SU-DHL-6 (cell line): ENCODE results near the gene PRSS12.

Experiments used
- H2AFZ ChIP-seq: fragments of 200-600 bp; sonication (generic); 2 replicates; pipeline ENCODE4 v1.6.1; 2014; ENCODE audit warnings: low read depth, mild to moderate bottlenecking, moderate library complexity, mixed read lengths, antibody characterized with exemption, low read length; ENCODE audit not compliant: severe bottlenecking
- H3F3A ChIP-seq: fragments of 200-600 bp; shearing (Covaris generic); 2 replicates; pipeline ENCODE4 v1.6.0; 2016; ENCODE audit warnings: antibody characterized with exemption, mild to moderate bottlenecking; ENCODE audit not compliant: insufficient read depth
- H3K27ac ChIP-seq: fragments of 200-600 bp; sonication (generic); 2 replicates; pipeline ENCODE4 v1.5.1; 2016; ENCODE audit warnings: low read depth, mild to moderate bottlenecking, low read length, moderate library complexity, mixed read lengths
- H3K27me3 ChIP-seq: fragments of 200-600 bp; sonication (generic), shearing (Covaris generic); 2 replicates; pipeline ENCODE4 v1.6.0; 2014; ENCODE audit warnings: mild to moderate bottlenecking, low read length
- H3K36me3 ChIP-seq: fragments of 200-600 bp; sonication (generic); 2 replicates; pipeline ENCODE4 v1.6.1; 2014; ENCODE audit warnings: mild to moderate bottlenecking, low read length, mixed read lengths
- H3K4me2 ChIP-seq: fragments of 300-600, 200-600 bp; shearing (Covaris generic), sonication (generic); 2 replicates; pipeline ENCODE4 v1.6.0; 2014; ENCODE audit warnings: low read length, low read depth, mild to moderate bottlenecking; ENCODE audit not compliant: poor library complexity, severe bottlenecking
- H3K4me3 ChIP-seq: fragments of 200-600 bp; sonication (generic); 2 replicates; pipeline ENCODE4 v1.5.1; 2014; ENCODE audit warnings: antibody characterized with exemption, low read length, mild to moderate bottlenecking, mixed read lengths; ENCODE audit not compliant: insufficient read depth, poor library complexity, severe bottlenecking
- H3K79me2 ChIP-seq: fragments of 200-600 bp; sonication (generic); 2 replicates; pipeline ENCODE4 v1.6.1; 2014; ENCODE audit warnings: mild to moderate bottlenecking, low read length, moderate library complexity; ENCODE audit not compliant: insufficient read depth
- H3K9ac ChIP-seq: fragments of 200-600 bp; sonication (generic); 2 replicates; pipeline ENCODE4 v1.7.0; 2014; ENCODE audit warnings: mild to moderate bottlenecking, low read length
- H3K9me2 ChIP-seq: fragments of 200-600 bp; sonication (generic); replicated peaks from 2 replicates; pipeline ENCODE4 v1.6.1; 2014; ENCODE audit warnings: low read length; ENCODE audit not compliant: insufficient read depth
- H3K9me3 ChIP-seq: fragments of 200-600 bp; sonication (generic); 2 replicates; pipeline ENCODE4 v1.6.1; 2014; ENCODE audit warnings: low read length, mixed read lengths; ENCODE audit not compliant: insufficient read depth
- H4K20me1 ChIP-seq: fragments of 200-600 bp; sonication (generic); 2 replicates; pipeline ENCODE4 v1.6.1; 2014; ENCODE audit warnings: low read depth, mild to moderate bottlenecking, antibody characterized with exemption, low read length, moderate library complexity, mixed read lengths
- EZH2phosphoT487 ChIP-seq: fragments of 200-600 bp; sonication (generic), shearing (Covaris generic); conservative IDR thresholded peaks from 2 replicates; pipeline ENCODE4 v1.6.1; 2018; ENCODE audit warnings: mild to moderate bottlenecking, antibody characterized with exemption, low read length, moderate library complexity, mixed read lengths
- TF ChIP-seq, protein P1 (sequence below): fragments of 200-600 bp; sonication (generic); IDR thresholded peaks from one replicate; pipeline ENCODE4 v1.5.1; 2017; ENCODE audit warnings: antibody characterized with exemption, mild to moderate bottlenecking, low read length, moderate library complexity; ENCODE audit not compliant: insufficient read depth, poor library complexity, severe bottlenecking

Gene PRSS12

DNA sequence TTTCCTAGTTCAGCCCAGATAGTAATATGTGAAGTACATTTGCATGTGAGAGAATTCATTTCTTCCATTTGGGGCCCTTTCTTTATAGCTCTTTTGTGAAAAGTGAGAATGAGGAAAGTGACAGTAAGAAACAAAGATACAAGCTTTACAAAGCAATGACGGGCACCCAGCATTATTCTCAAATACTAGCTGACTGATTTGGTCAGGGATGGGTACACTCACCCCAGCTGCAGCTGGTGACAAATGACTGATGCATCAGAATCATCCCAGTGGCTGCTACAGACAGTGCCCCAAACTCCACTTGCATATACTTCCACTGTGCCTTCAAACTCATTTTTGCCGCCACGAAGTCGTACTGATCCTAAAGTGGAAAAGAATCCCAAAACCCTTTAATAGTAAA, 14.8 kb downstream of the PRSS12 start:
- no peaks in the 10 kb centered on the region for H3K9me2 ChIP-seq
- no peaks in the 10 kb centered on the region for H4K20me1 ChIP-seq
- H3K36me3 ChIP-seq, result no peaks in the 10 kb centered on the region
- no peak overlapping the region for H2AFZ ChIP-seq
- no peak overlapping the region for H3K9ac ChIP-seq
- no peak for TF ChIP-seq EZH2phosphoT487
- TF ChIP-seq, protein P1, sequence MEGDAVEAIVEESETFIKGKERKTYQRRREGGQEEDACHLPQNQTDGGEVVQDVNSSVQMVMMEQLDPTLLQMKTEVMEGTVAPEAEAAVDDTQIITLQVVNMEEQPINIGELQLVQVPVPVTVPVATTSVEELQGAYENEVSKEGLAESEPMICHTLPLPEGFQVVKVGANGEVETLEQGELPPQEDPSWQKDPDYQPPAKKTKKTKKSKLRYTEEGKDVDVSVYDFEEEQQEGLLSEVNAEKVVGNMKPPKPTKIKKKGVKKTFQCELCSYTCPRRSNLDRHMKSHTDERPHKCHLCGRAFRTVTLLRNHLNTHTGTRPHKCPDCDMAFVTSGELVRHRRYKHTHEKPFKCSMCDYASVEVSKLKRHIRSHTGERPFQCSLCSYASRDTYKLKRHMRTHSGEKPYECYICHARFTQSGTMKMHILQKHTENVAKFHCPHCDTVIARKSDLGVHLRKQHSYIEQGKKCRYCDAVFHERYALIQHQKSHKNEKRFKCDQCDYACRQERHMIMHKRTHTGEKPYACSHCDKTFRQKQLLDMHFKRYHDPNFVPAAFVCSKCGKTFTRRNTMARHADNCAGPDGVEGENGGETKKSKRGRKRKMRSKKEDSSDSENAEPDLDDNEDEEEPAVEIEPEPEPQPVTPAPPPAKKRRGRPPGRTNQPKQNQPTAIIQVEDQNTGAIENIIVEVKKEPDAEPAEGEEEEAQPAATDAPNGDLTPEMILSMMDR, result no peak
- no peaks in the 10 kb centered on the region for H3F3A ChIP-seq
- no peak overlapping the region for H3K4me2 ChIP-seq
- H3K4me3 ChIP-seq, result no peak overlapping the region
- H3K79me2 ChIP-seq, result no peaks in the 10 kb centered on the region
- H3K9me3 ChIP-seq, result no peaks in the 10 kb centered on the region
- no peak overlapping the region for H3K27ac ChIP-seq
- no peaks in the 10 kb centered on the region for H3K27me3 ChIP-seq

DNA sequence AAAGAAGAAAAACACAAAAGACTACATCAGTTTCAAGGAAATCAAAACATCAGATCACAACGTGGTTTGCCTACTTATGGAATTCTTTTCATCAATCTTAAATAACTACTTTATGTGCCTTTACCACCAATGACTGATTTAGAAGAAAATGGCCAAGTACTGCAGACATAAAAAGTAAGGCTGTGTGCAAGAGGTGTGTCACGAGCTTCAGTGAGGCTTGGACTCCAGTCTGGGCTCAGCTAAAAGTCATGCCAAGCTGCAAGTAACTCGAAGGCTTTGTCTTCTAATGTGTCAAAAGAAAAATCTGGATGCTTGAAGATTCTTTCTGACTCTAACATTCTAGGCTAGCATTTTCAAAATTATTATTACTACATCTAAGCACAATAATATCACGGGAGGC, 17.0 kb downstream of the PRSS12 start:
- H3F3A ChIP-seq, result no peaks in the 10 kb centered on the region
- H2AFZ ChIP-seq, result no peak overlapping the region
- no peaks in the 10 kb centered on the region for H3K36me3 ChIP-seq
- H3K4me3 ChIP-seq, result no peak overlapping the region
- H3K9me2 ChIP-seq, result no peaks in the 10 kb centered on the region
- H3K9me3 ChIP-seq, result no peaks in the 10 kb centered on the region
- H4K20me1 ChIP-seq, result no peaks in the 10 kb centered on the region
- H3K9ac ChIP-seq, result no peak overlapping the region
- no peaks in the 10 kb centered on the region for H3K79me2 ChIP-seq
- no peaks in the 10 kb centered on the region for H3K27me3 ChIP-seq
- TF ChIP-seq EZH2phosphoT487, result no peak
- TF ChIP-seq, protein P1, result no peak
- no peak overlapping the region for H3K4me2 ChIP-seq
- H3K27ac ChIP-seq, result no peak overlapping the region

DNA sequence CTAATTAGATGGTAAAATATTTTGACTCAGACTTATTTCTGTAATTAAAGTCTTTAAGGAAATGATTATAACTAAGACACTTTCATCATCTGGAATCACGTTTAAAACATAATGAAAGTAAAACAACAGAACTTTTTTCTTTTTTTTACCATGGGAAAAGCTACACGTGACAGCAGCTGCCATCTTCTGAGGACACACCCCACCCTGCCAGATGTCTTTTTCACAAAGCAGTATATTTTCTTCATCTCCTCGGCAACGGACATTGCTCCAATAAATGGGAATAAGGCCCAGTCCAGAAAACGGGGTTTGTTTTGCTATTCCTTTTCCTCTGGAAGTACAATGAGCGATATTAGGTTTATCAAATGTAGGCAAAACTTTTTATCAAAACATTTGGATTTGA, 17.5 kb downstream of the PRSS12 start:
- H3K79me2 ChIP-seq, result no peaks in the 10 kb centered on the region

More for the DNA sequence above, 17.5 kb downstream of the PRSS12 start:
- Histone ChIP-seq H3K27me3 (no peaks in the 10 kb centered on the region), H3F3A (no peaks in the 10 kb centered on the region), H3K4me3 (no peak overlapping the region), H2AFZ (no peak overlapping the region), H3K36me3 (no peaks in the 10 kb centered on the region), H3K4me2 (no peak overlapping the region), H4K20me1 (no peaks in the 10 kb centered on the region), H3K9me2 (no peaks in the 10 kb centered on the region), H3K27ac (no peak overlapping the region), H3K9me3 (no peaks in the 10 kb centered on the region), H3K9ac (no peak overlapping the region)
- TF ChIP-seq EZH2phosphoT487, result no peak
- TF ChIP-seq, protein P1, result no peak
